ENCODE results near the gene ALOXE3. TPM values are rescaled to one million over a fixed set of nuclear protein-coding genes. Genes with fewer than 3 reads are reported as not detected.

The ALOXE3 gene
- total and polyA plus RNA-seq, 4 donors = 0.12 to 0.68 (median 0.28) TPM; not detected in 1

GRCh38 chr17:8116776-8117175, 1.5 kb downstream of the ALOXE3 start:
- peaks cover 0 to 54% (median 44%) of the 10 kb centered on the region in 3 donors for H3K27me3 ChIP-seq (ENCODE audit: control insufficient read depth in 3 of 3, insufficient read depth in 3 of 3, low read length in 2 of 3)
- H3K4me1 ChIP-seq (ENCODE audit: control insufficient read depth in 5 of 5, insufficient read depth in 5 of 5, low read length in 5 of 5) = peaks cover 0 to 25% (median 9%) of the 10 kb centered on the region in 5 donors
- no peak for TF ChIP-seq CTCF (IDR thresholded peaks at IDR 0.05; ENCODE audit: control extremely low read depth, extremely low read depth)
- H3K4me3 ChIP-seq = no peak overlapping the region
- H3K36me3 ChIP-seq (ENCODE audit: control insufficient read depth in 4 of 4, insufficient read depth in 4 of 4, low read length in 4 of 4) = no peaks in the 10 kb centered on the region
- H3K9ac ChIP-seq (ENCODE audit: insufficient read depth in 1 of 2, low read length in 2 of 2) = no peak overlapping the region
- DNase-seq (no peak), ATAC-seq (ENCODE audit: insufficient read depth, low FRiP score) (no peak)
- H3K9me3 ChIP-seq (ENCODE audit: control insufficient read depth in 4 of 4, insufficient read depth in 3 of 4, low read length in 3 of 4) = no peaks in the 10 kb centered on the region
- no peak overlapping the region for H3K27ac ChIP-seq (ENCODE audit: low read depth in 1 of 2, low read length in 1 of 2)
- 42 to 49% methylated on average over 18 of the region's 18 CpGs for WGBS, 2 donors

DNA sequence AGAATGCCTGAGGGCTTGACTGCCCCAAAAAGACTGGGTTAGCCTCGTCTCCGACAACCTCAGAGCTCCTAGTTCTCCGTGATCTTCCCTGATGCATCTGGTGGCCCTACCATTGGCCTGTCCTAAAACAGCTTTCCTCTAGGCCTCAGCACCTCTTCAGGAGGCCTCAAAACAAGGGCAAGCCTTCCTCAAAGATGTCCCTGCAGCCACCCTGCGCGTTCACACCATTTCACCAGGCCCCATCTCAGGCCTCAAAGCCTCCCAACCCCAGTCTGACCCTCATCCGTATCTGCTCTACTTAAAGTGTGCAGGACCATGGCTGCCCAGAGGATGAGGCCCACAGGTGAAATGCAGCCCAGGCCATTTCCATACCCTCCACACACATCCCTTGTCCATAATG, 7.4 kb downstream of the ALOXE3 start:
- peaks cover 0 to 8% (median 0%) of the 10 kb centered on the region in 5 donors for H3K4me1 ChIP-seq (ENCODE audit: control insufficient read depth in 5 of 5, insufficient read depth in 5 of 5, low read length in 5 of 5)
- H3K27ac ChIP-seq (ENCODE audit: low read depth in 1 of 2, low read length in 1 of 2) = no peak overlapping the region
- peaks cover 0 to 4% (median 0%) of the 10 kb centered on the region in 4 donors for H3K9me3 ChIP-seq (ENCODE audit: control insufficient read depth in 4 of 4, insufficient read depth in 3 of 4, low read length in 3 of 4)
- DNase-seq (no peak), ATAC-seq (ENCODE audit: insufficient read depth, low FRiP score) (no peak)
- TF ChIP-seq CTCF (IDR thresholded peaks at IDR 0.05; ENCODE audit: control extremely low read depth, extremely low read depth) = no peak
- no peak overlapping the region for H3K4me3 ChIP-seq
- WGBS, 2 donors = 94 to 95% methylated on average over 6 of the region's 6 CpGs
- H3K9ac ChIP-seq (ENCODE audit: insufficient read depth in 1 of 2, low read length in 2 of 2) = no peak overlapping the region
- H3K36me3 ChIP-seq (ENCODE audit: control insufficient read depth in 4 of 4, insufficient read depth in 4 of 4, low read length in 4 of 4) = no peaks in the 10 kb centered on the region
- peaks cover 0 to 48% (median 47%) of the 10 kb centered on the region in 3 donors for H3K27me3 ChIP-seq (ENCODE audit: control insufficient read depth in 3 of 3, insufficient read depth in 3 of 3, low read length in 2 of 3)

GRCh38 chr17:8110456-8110804, 7.9 kb downstream of the ALOXE3 start:
- WGBS, 2 donors = 21% methylated on average over 10 of the region's 10 CpGs
- H3K27me3 ChIP-seq (ENCODE audit: control insufficient read depth in 3 of 3, insufficient read depth in 3 of 3, low read length in 2 of 3) = peaks cover 0 to 44% (median 43%) of the 10 kb centered on the region in 3 donors

More at GRCh38 chr17:8110456-8110804, 7.9 kb downstream of the ALOXE3 start:
- Histone ChIP-seq H3K4me3 (no peak overlapping the region), H3K36me3 (ENCODE audit: control insufficient read depth in 4 of 4, insufficient read depth in 4 of 4, low read length in 4 of 4) (no peaks in the 10 kb centered on the region), H3K9ac (ENCODE audit: insufficient read depth in 1 of 2, low read length in 2 of 2) (no peak overlapping the region), H3K4me1 (ENCODE audit: control insufficient read depth in 5 of 5, insufficient read depth in 5 of 5, low read length in 5 of 5) (peaks cover 0 to 8% (median 0%) of the 10 kb centered on the region in 5 donors), H3K27ac (ENCODE audit: low read depth in 1 of 2, low read length in 1 of 2) (no peak overlapping the region), H3K9me3 (ENCODE audit: control insufficient read depth in 4 of 4, insufficient read depth in 3 of 4, low read length in 3 of 4) (peaks cover 0 to 4% (median 0%) of the 10 kb centered on the region in 4 donors)
- DNase-seq = no peak
- no peak for TF ChIP-seq CTCF (IDR thresholded peaks at IDR 0.05; ENCODE audit: control extremely low read depth, extremely low read depth)
- no peak for ATAC-seq (ENCODE audit: insufficient read depth, low FRiP score)

All from lung (tissue), 12 donors.